ENCODE measurements around the gene PSIP1.
"Not testable (repeated sequence)": the region's sequence is repeated elsewhere in the genome, so short reads cannot be mapped to it uniquely, and the experiment has no call there.

The PSIP1 gene

DNA sequence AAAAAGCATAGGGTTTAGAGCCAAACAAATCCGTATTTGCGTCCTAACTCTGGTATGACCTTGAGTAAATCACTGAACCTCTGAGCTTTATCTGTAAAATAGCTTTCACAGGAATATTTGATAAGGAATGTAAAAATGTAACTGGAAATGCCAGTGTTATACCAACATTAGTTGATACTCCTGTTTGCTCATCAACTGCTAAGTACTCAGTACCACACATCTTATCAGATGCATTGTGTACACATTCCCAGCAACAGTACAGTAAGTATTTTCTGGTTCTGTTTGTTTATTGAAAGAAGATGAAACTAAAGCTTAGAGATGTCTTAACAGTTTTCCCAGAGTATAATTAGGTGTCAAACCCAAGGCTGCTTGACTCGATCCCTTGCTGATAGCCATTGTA, 66.6 kb downstream of the PSIP1 start:
- Histone ChIP-seq H3K79me2 (ENCODE audit: control insufficient read depth, insufficient read depth, low read length) (no peaks in the 10 kb centered on the region), H3K27ac (ENCODE audit: low read depth, low read length) (no peak overlapping the region), H4K8ac (ENCODE audit: low read depth, low read length) (no peak overlapping the region), H3K79me1 (ENCODE audit: low read length) (peaks cover 3% of the 10 kb centered on the region), H4K5ac (ENCODE audit: low read length) (no peak overlapping the region), H3K4me2 (ENCODE audit: low read length) (no peak overlapping the region), H2AK5ac (ENCODE audit: low read length) (no peak overlapping the region), H3K36me3 (ENCODE audit: control insufficient read depth, insufficient read depth, low read length) (peaks cover 10% of the 10 kb centered on the region), H3K56ac (ENCODE audit: low read length) (no peak overlapping the region), H2BK120ac (ENCODE audit: low read depth, low read length) (no peak overlapping the region), H3K4me3 (ENCODE audit: low read length) (no peak overlapping the region), H2BK15ac (replicated peaks; ENCODE audit: low read depth) (no peak overlapping the region), H3K23ac (ENCODE audit: low read length) (no peak overlapping the region), H3K18ac (ENCODE audit: low read length) (no peak overlapping the region), H3K4me1 (ENCODE audit: control insufficient read depth, low read depth, low read length) (no peaks in the 10 kb centered on the region), H3K9ac (ENCODE audit: low read length) (no peak overlapping the region), H2BK5ac (ENCODE audit: low read length) (no peak overlapping the region), H3K27me3 (ENCODE audit: insufficient read depth, low read length, poor library complexity) (no peaks in the 10 kb centered on the region), H3K4ac (ENCODE audit: low read depth, low read length) (no peak overlapping the region)
- DNase-seq: peak; percentile 11
- whole genome bisulfite sequencing (ENCODE audit: extremely low coverage, insufficient coverage, low lambda C conversion rate): no CpG with 5 or more reads among the region's 3 CpGs

DNA sequence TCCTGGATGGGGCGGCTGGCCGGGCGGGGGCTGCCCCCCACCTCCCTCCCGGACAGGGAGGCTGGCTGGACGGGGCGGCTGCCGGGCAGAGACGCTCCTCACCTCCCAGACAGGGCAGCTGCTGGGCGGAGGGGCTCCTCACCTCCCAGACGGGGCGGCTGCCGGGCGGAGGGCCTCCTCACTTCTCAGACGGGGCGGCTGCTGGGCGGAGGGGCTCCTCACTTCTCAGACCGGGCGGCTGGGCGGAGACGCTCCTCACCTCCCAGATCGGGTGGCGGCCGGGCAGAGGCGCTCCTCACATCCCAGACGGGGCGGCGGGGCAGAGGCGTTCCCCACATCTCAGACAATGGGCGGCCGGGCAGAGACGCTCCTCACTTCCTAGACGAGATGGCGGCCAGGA, 68.5 kb downstream of the PSIP1 start:
- not testable (repeated sequence) for H2BK120ac ChIP-seq (ENCODE audit: low read depth, low read length); H3K36me3 ChIP-seq (ENCODE audit: control insufficient read depth, insufficient read depth, low read length); H3K9ac ChIP-seq (ENCODE audit: low read length); H3K4ac ChIP-seq (ENCODE audit: low read depth, low read length); H3K4me1 ChIP-seq (ENCODE audit: control insufficient read depth, low read depth, low read length); H2BK15ac ChIP-seq (replicated peaks; ENCODE audit: low read depth); H2BK5ac ChIP-seq (ENCODE audit: low read length); H2AK5ac ChIP-seq (ENCODE audit: low read length); H3K4me2 ChIP-seq (ENCODE audit: low read length); H3K27ac ChIP-seq (ENCODE audit: low read depth, low read length); H4K5ac ChIP-seq (ENCODE audit: low read length); DNase-seq; H3K56ac ChIP-seq (ENCODE audit: low read length); H3K18ac ChIP-seq (ENCODE audit: low read length); H3K79me2 ChIP-seq (ENCODE audit: control insufficient read depth, insufficient read depth, low read length); H3K79me1 ChIP-seq (ENCODE audit: low read length); H3K23ac ChIP-seq (ENCODE audit: low read length); H3K4me3 ChIP-seq (ENCODE audit: low read length); H4K8ac ChIP-seq (ENCODE audit: low read depth, low read length); H3K27me3 ChIP-seq (ENCODE audit: insufficient read depth, low read length, poor library complexity)
- WGBS (ENCODE audit: extremely low coverage, insufficient coverage, low lambda C conversion rate): no CpG with 5 or more reads among the region's 33 CpGs

- H3K4me3 ChIP-seq (ENCODE audit: low read length); H3K79me2 ChIP-seq (ENCODE audit: control insufficient read depth, insufficient read depth, low read length); H3K4ac ChIP-seq (ENCODE audit: low read depth, low read length); H3K9ac ChIP-seq (ENCODE audit: low read length); H3K18ac ChIP-seq (ENCODE audit: low read length); H3K4me2 ChIP-seq (ENCODE audit: low read length); H4K5ac ChIP-seq (ENCODE audit: low read length); H3K36me3 ChIP-seq (ENCODE audit: control insufficient read depth, insufficient read depth, low read length); DNase-seq; H3K4me1 ChIP-seq (ENCODE audit: control insufficient read depth, low read depth, low read length); H3K27me3 ChIP-seq (ENCODE audit: insufficient read depth, low read length, poor library complexity); H3K56ac ChIP-seq (ENCODE audit: low read length); H2BK5ac ChIP-seq (ENCODE audit: low read length); H2AK5ac ChIP-seq (ENCODE audit: low read length); H2BK15ac ChIP-seq (replicated peaks; ENCODE audit: low read depth); H4K8ac ChIP-seq (ENCODE audit: low read depth, low read length); H3K23ac ChIP-seq (ENCODE audit: low read length); H3K27ac ChIP-seq (ENCODE audit: low read depth, low read length); H2BK120ac ChIP-seq (ENCODE audit: low read depth, low read length); H3K79me1 ChIP-seq (ENCODE audit: low read length): not testable (repeated sequence)
- WGBS (ENCODE audit: extremely low coverage, insufficient coverage, low lambda C conversion rate): no CpG with 5 or more reads among the region's 29 CpGs
Measured at GRCh38 chr9:15441841-15442240, 68.9 kb downstream of the PSIP1 start.

- no peak overlapping the region for H3K23ac ChIP-seq (ENCODE audit: low read length)
- H3K27ac ChIP-seq (ENCODE audit: low read depth, low read length): no peak overlapping the region
- no peak overlapping the region for H2BK15ac ChIP-seq (replicated peaks; ENCODE audit: low read depth)
- WGBS (ENCODE audit: extremely low coverage, insufficient coverage, low lambda C conversion rate): no CpG with 5 or more reads among the region's 7 CpGs
- no peak overlapping the region for H2BK120ac ChIP-seq (ENCODE audit: low read depth, low read length)
- H3K4me3 ChIP-seq (ENCODE audit: low read length): no peak overlapping the region
- no peak overlapping the region for H4K8ac ChIP-seq (ENCODE audit: low read depth, low read length)
- no peak overlapping the region for H3K4ac ChIP-seq (ENCODE audit: low read depth, low read length)
- H4K5ac ChIP-seq (ENCODE audit: low read length): no peak overlapping the region
- peaks cover 5% of the 10 kb centered on the region for H3K79me2 ChIP-seq (ENCODE audit: control insufficient read depth, insufficient read depth, low read length)
- no peak overlapping the region for H3K9ac ChIP-seq (ENCODE audit: low read length)
- peaks cover 5% of the 10 kb centered on the region for H3K79me1 ChIP-seq (ENCODE audit: low read length)
- no peak overlapping the region for H3K4me2 ChIP-seq (ENCODE audit: low read length)
- no peak overlapping the region for H2BK5ac ChIP-seq (ENCODE audit: low read length)
- H3K36me3 ChIP-seq (ENCODE audit: control insufficient read depth, insufficient read depth, low read length): peaks cover 5% of the 10 kb centered on the region
- H3K18ac ChIP-seq (ENCODE audit: low read length): no peak overlapping the region
- no peak for DNase-seq
- H3K4me1 ChIP-seq (ENCODE audit: control insufficient read depth, low read depth, low read length): no peaks in the 10 kb centered on the region
- no peak overlapping the region for H2AK5ac ChIP-seq (ENCODE audit: low read length)
- no peak overlapping the region for H3K56ac ChIP-seq (ENCODE audit: low read length)
- H3K27me3 ChIP-seq (ENCODE audit: insufficient read depth, low read length, poor library complexity): no peaks in the 10 kb centered on the region
Measured at GRCh38 chr9:15438891-15439290, 71.9 kb downstream of the PSIP1 start.

DNA sequence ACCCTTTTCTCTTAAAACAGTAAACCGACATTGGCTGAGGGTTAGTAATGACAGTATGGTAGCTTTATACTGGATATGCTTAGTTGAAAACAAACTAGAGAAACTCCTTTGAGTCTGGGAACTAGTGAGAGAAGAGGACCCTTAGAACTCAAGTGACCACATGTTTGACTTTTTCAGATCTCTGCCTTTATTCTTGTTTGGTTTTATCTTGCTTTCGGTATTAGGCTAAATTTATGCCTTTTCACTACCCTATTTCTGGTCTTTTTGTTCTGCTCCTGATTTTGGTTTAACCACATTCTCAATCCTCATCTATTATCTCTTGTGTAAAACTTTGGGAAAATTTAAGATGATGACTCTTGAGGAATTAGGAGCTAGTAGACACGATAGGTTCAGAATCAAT, 77.1 kb downstream of the PSIP1 start:
- no peak overlapping the region for H3K4me2 ChIP-seq (ENCODE audit: low read length)
- no peak overlapping the region for H2BK5ac ChIP-seq (ENCODE audit: low read length)
- H3K4ac ChIP-seq (ENCODE audit: low read depth, low read length): no peak overlapping the region
- H3K36me3 ChIP-seq (ENCODE audit: control insufficient read depth, insufficient read depth, low read length): no peaks in the 10 kb centered on the region
- H3K4me3 ChIP-seq (ENCODE audit: low read length): no peak overlapping the region
- no peak overlapping the region for H2AK5ac ChIP-seq (ENCODE audit: low read length)
- no peaks in the 10 kb centered on the region for H3K4me1 ChIP-seq (ENCODE audit: control insufficient read depth, low read depth, low read length)
- no peak overlapping the region for H4K5ac ChIP-seq (ENCODE audit: low read length)
- no peak overlapping the region for H4K8ac ChIP-seq (ENCODE audit: low read depth, low read length)
- WGBS (ENCODE audit: extremely low coverage, insufficient coverage, low lambda C conversion rate): no CpG with 5 or more reads among the region's 3 CpGs
- no peak for DNase-seq
- no peak overlapping the region for H3K23ac ChIP-seq (ENCODE audit: low read length)
- peaks cover 5% of the 10 kb centered on the region for H3K79me1 ChIP-seq (ENCODE audit: low read length)
- no peak overlapping the region for H2BK15ac ChIP-seq (replicated peaks; ENCODE audit: low read depth)
- H3K9ac ChIP-seq (ENCODE audit: low read length): no peak overlapping the region
- no peak overlapping the region for H3K56ac ChIP-seq (ENCODE audit: low read length)
- H3K79me2 ChIP-seq (ENCODE audit: control insufficient read depth, insufficient read depth, low read length): peaks cover 7% of the 10 kb centered on the region
- no peak overlapping the region for H2BK120ac ChIP-seq (ENCODE audit: low read depth, low read length)
- H3K18ac ChIP-seq (ENCODE audit: low read length): no peak overlapping the region
- H3K27ac ChIP-seq (ENCODE audit: low read depth, low read length): no peak overlapping the region
- no peaks in the 10 kb centered on the region for H3K27me3 ChIP-seq (ENCODE audit: insufficient read depth, low read length, poor library complexity)

- Histone ChIP-seq H3K27me3 (ENCODE audit: insufficient read depth, low read length, poor library complexity) (no peaks in the 10 kb centered on the region), H3K23ac (ENCODE audit: low read length) (no peak overlapping the region), H3K4me2 (ENCODE audit: low read length) (no peak overlapping the region), H3K56ac (ENCODE audit: low read length) (no peak overlapping the region), H3K27ac (ENCODE audit: low read depth, low read length) (no peak overlapping the region), H4K5ac (ENCODE audit: low read length) (no peak overlapping the region), H3K4me3 (ENCODE audit: low read length) (no peak overlapping the region), H4K8ac (ENCODE audit: low read depth, low read length) (no peak overlapping the region), H2BK120ac (ENCODE audit: low read depth, low read length) (no peak overlapping the region), H3K79me2 (ENCODE audit: control insufficient read depth, insufficient read depth, low read length) (peaks cover 7% of the 10 kb centered on the region), H3K4ac (ENCODE audit: low read depth, low read length) (no peak overlapping the region), H3K9ac (ENCODE audit: low read length) (no peak overlapping the region), H2BK15ac (replicated peaks; ENCODE audit: low read depth) (no peak overlapping the region), H2BK5ac (ENCODE audit: low read length) (no peak overlapping the region), H3K79me1 (ENCODE audit: low read length) (peaks cover 5% of the 10 kb centered on the region), H3K18ac (ENCODE audit: low read length) (no peak overlapping the region), H2AK5ac (ENCODE audit: low read length) (no peak overlapping the region), H3K36me3 (ENCODE audit: control insufficient read depth, insufficient read depth, low read length) (no peaks in the 10 kb centered on the region), H3K4me1 (ENCODE audit: control insufficient read depth, low read depth, low read length) (no peaks in the 10 kb centered on the region)
- no peak for DNase-seq
- WGBS (ENCODE audit: extremely low coverage, insufficient coverage, low lambda C conversion rate): 100% methylated on average over 2 of the region's 4 CpGs
Measured at GRCh38 chr9:15433191-15433590, 77.6 kb downstream of the PSIP1 start.

Data from mesendoderm (in vitro differentiated cells).